GM12892 (cell line): ENCODE results near the gene WIPF2.

ENCODE experiments used
- POLR2A ChIP-seq: IDR thresholded peaks from 2 replicates; pipeline ENCODE4 v1.6.1; 2011; ENCODE audit warnings: low read depth, low read length, control low read depth
- POLR2AphosphoS5 ChIP-seq: IDR thresholded peaks from 2 replicates; pipeline ENCODE4 v1.6.1; 2011; ENCODE audit warnings: low read depth, low read length, control low read depth
- TAF1 ChIP-seq: IDR thresholded peaks from 2 replicates; pipeline ENCODE4 v1.6.1; 2011; ENCODE audit warnings: low read depth, mild to moderate bottlenecking, control low read depth, low read length, borderline replicate concordance

DNA sequence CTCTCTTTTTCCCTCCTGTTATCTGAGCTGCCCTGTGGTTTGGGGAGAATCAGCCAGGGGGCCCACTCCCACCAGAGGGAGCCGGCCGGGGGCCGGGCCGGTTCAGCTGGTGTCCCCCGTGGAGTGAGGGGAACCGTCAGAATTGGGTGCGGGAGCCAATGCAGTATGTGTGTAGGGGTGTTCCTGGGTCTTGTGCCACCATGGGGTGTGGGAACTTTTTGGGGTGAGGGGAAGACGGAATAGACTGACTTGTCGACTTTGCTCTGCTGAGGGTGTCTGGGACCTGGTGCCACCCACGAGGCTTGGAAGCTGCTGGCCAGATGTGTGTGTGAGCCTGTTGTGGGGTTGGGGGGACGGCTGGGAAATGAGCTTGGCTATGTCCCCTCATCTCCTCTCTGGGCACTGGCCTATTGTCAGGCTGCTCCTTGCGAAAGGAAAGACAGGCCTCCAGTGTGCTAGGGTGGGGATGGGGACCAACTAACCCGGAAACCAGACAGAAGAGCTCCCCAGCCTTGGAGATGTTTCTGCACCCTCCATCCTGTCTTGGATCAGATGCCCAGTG, 99.8 kb downstream of the WIPF2 start:
- TF ChIP-seq POLR2A = no peak
- TF ChIP-seq POLR2AphosphoS5 = no peak
- no peak for TF ChIP-seq TAF1
